ENCODE results near the gene SP140L. TPM values are rescaled to one million over a fixed set of nuclear protein-coding genes. Genes with fewer than 3 reads are reported as not detected.

SP140L gene
- total RNA-seq, 1 donor from 2014 or later, result 2.2 TPM

DNA sequence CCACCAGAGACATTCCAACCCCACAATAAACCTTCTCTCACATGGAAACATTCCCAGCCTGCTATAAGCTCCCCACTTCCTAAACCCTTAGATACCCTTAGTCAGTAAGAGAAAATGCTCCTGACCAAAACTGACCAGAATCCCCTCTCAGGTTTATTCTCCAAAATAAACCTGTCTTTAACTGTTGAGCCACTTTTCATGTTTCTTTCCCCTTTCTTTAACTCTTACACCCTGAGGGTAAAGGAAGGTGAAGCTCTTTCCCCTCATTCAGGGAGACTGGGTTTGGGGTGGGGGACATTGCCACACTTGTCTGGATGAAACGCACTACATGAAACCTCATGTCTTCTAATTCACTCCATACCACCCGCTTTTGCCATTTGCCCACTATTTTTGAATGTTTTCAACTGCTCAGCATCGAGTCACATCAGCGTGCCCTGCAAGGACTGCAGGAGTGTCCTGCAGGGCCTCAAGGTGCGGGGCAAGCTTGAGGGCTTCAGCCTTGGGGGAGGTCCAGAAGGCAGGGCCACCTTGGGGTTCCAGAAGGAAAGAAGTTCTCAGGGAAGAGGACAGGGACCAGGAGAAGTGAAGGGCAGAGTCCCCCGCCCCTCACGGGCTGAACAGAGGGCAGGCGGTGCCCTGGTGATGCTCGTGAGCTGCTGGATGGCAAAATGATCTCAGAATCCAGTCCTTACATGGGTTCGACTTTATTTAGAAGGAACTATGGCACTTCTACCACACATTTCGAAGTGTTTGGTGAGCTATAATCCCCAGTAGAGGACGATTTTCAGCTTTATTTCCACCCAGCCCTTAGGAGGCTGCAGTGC is 4.2 kb upstream of the SP140L start:
- H3K36me3 Mint-ChIP-seq (ENCODE audit: low read depth), result peaks cover 3% of the 10 kb centered on the region
- H3K4me3 Mint-ChIP-seq, result no peak overlapping the region

DNA sequence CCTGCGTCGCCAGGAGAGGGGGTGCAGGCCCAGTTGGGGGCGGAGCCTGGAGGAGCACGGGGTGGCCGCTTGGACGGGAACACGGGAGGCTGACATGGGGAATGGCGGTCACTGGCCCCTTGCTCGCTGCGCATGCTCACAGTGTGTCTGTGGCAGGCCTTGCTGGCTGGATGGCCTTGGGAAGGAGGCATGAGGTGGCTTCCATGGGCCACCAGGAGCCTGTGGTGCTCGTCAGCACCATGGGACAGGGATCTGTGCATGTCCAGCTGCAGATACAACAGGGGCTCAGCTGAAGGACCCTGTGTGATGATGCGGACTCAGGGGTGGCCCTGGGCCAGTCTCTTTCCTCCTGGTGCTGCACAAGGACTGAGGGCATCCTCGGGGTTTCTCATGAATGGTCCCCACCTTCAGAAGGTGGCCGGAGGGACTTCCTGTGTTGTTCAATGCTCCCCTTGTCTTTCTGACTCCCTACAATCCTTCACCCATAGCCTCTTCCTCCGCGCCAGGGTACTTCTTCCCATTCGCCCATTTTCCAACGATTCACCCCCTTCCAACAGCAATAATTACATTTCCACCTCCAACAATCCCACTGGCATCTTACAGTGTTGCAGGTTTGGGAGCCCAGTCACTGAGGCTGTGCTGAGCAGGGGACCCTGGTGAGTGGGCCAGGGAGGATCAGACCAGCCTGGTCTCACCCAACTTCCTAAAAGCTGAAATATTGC is 3.4 kb upstream of the SP140L start:
- Mint-ChIP-seq H3K4me3 (no peak overlapping the region), H3K27ac (ENCODE audit: unreplicated experiment) (no peak overlapping the region), H3K27me3 (ENCODE audit: low read depth) (no peaks in the 10 kb centered on the region), H3K9me3 (peaks cover 5% of the 10 kb centered on the region), H3K36me3 (ENCODE audit: low read depth) (peaks cover 3% of the 10 kb centered on the region), H3K4me1 (no peaks in the 10 kb centered on the region)
- TF ChIP-seq, protein P1, sequence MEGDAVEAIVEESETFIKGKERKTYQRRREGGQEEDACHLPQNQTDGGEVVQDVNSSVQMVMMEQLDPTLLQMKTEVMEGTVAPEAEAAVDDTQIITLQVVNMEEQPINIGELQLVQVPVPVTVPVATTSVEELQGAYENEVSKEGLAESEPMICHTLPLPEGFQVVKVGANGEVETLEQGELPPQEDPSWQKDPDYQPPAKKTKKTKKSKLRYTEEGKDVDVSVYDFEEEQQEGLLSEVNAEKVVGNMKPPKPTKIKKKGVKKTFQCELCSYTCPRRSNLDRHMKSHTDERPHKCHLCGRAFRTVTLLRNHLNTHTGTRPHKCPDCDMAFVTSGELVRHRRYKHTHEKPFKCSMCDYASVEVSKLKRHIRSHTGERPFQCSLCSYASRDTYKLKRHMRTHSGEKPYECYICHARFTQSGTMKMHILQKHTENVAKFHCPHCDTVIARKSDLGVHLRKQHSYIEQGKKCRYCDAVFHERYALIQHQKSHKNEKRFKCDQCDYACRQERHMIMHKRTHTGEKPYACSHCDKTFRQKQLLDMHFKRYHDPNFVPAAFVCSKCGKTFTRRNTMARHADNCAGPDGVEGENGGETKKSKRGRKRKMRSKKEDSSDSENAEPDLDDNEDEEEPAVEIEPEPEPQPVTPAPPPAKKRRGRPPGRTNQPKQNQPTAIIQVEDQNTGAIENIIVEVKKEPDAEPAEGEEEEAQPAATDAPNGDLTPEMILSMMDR (conservative IDR thresholded peaks at IDR 0.05), result no peak
- no peak for DNase-seq (ENCODE audit: low read depth, low spot score)

More for the DNA sequence above, 4.2 kb upstream of the SP140L start:
- Mint-ChIP-seq H3K27ac (ENCODE audit: unreplicated experiment) (no peak overlapping the region), H3K27me3 (ENCODE audit: low read depth) (no peaks in the 10 kb centered on the region), H3K9me3 (peaks cover 5% of the 10 kb centered on the region), H3K4me1 (no peaks in the 10 kb centered on the region)
- TF ChIP-seq, protein P1 (conservative IDR thresholded peaks at IDR 0.05), result peak; percentile 31
- no peak for DNase-seq (ENCODE audit: low read depth, low spot score)

DNA sequence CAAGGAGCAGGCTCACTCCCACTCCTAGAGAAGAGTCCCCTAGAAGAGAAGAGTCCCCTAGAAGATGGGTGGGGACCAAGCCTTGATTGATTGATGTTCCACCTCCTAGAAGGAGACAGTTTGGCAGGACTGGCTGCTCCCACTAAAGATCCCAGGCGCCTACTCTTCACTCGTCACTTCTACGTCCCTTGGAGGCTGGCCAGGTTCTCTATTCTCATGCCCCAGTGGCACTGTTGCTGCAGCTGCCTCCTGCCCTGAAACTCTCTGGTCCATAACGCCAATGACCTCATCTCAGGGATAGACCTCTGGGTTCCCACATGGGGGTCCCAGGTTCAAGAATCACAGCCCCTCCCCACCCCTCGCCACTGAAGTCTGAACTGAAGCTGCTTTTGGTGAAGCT is 2.5 kb upstream of the SP140L start:
- H3K27ac Mint-ChIP-seq (ENCODE audit: unreplicated experiment), result no peak overlapping the region

DNA sequence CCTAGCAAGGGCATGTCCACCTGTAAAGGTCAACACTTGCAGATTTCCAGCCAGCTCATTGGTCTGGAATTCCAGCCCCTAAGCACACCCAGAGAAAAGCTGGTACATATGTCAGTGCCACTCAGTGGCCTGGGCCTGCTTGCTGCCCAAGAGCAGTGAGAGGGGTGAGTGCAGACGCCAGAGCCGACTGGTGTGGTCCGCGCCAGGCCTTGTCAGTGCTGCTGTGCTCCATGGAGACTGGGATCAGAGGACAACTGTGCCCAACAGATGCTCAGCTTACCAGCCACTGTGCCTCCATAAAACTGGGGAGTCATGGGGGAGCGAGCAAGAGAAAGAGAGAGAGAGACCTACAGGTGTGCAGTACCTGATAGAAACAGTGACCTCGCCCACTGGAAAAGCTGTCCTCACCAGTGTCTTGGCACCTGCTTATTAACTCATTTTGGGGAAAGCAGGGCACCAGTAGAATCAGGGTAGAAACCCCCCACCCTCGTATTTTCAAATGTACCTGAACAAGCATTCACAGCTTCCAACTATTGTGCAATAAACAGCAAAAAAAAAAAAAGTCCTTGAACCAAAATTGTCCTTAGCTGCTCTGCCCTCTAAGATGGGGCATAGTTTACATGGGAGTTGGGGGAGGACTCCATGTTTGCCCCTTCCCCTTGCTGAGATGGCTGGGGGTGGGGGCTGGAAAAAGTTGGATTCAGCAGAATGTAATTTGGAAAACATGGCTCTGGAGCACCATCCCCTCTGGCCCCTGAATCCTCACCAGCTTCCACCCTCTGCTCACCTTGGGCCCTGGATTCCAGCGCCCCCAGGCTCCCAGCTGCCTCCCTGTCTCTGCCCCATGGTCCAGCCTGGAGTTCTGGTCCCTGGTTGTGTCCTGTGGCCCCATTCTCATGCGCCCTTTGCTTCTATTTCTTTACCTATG is 1.4 kb upstream of the SP140L start:
- no peak for DNase-seq (ENCODE audit: low read depth, low spot score)
- TF ChIP-seq, protein P1 (conservative IDR thresholded peaks at IDR 0.05), result no peak
- Mint-ChIP-seq H3K27ac (ENCODE audit: unreplicated experiment) (no peak overlapping the region), H3K9me3 (peaks cover 5% of the 10 kb centered on the region), H3K4me3 (no peak overlapping the region), H3K36me3 (ENCODE audit: low read depth) (peaks cover 3% of the 10 kb centered on the region), H3K4me1 (no peaks in the 10 kb centered on the region), H3K27me3 (ENCODE audit: low read depth) (peaks cover 2% of the 10 kb centered on the region)

More for the DNA sequence above, 2.5 kb upstream of the SP140L start:
- H3K4me1 Mint-ChIP-seq, result no peaks in the 10 kb centered on the region
- peaks cover 5% of the 10 kb centered on the region for H3K9me3 Mint-ChIP-seq
- peaks cover 3% of the 10 kb centered on the region for H3K36me3 Mint-ChIP-seq (ENCODE audit: low read depth)
- DNase-seq (ENCODE audit: low read depth, low spot score), result no peak
- no peaks in the 10 kb centered on the region for H3K27me3 Mint-ChIP-seq (ENCODE audit: low read depth)
- TF ChIP-seq, protein P1 (conservative IDR thresholded peaks at IDR 0.05), result no peak
- no peak overlapping the region for H3K4me3 Mint-ChIP-seq
